GM19035 (cell line): ENCODE data around the gene MYO1G.

Experiments used
- ATAC-seq: cut with Tn5 transposase; IDR thresholded peaks from one replicate; pipeline ENCODE4 v1.9.1; 2021; ENCODE audit not compliant: unreplicated experiment

MYO1G gene

DNA sequence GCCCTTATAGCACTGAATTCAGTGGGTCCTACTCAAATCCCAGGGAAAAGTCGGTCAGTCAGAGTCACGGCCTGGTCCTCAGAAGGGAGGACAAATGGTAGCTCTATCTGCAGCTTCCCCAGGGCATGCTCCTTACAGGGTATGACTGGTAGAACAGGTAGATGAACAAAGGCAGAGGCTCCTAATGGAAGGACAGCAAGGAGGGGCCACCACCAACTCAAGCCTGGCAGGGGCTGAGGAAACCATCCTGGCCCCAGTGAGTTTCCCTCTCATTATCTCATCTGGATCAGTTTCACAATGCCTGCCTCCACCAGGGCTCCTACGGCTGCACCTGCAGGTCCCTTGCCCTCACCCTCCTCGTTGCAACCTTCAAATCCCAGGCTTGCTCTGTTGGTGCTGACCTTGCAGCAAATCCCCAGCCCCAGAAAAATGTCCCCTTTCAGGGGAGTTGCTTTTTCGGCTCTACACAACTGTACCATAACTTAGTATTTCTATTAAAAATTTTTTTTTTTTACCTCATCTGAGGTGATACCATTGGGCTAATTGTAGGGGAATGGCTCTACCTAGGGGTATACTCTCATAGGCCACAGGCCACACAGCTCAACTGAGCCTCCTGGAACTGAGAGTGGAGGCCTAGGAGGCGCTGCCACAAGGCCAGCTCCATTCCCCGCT, 2.4 kb upstream of the MYO1G start:
- peak; percentile 0 for ATAC-seq

DNA sequence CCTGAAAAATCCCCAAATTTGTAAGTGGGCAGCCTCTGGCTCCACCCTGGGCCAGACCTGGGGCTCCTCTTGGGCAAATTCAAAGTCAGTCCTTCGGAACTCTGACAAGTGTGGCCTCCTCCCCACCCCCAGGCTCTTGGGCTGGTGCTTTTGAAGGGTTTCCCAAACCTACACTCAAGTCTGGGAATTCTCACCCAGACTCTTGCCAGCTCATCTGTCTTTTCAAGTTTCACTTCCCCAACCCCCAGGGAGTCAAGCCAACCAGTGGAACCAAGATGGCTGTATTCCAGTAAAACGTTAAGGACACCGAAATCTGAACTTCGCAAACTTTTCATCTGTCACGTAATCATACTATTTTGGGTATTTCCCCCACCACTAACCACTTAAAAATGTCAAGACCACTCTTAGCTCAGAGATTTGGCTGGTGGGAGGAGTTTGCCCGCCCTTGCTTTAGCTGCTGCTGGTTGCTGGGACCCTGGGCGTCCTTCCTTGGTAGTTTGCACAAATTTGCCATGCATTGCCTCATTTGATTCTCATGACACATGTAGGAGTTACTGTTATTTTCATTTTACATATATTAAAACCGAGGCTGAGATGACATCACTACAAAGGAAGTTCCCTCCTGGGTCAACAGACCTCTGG, 1.7 kb upstream of the MYO1G start:
- peak; percentile 51 for ATAC-seq

DNA sequence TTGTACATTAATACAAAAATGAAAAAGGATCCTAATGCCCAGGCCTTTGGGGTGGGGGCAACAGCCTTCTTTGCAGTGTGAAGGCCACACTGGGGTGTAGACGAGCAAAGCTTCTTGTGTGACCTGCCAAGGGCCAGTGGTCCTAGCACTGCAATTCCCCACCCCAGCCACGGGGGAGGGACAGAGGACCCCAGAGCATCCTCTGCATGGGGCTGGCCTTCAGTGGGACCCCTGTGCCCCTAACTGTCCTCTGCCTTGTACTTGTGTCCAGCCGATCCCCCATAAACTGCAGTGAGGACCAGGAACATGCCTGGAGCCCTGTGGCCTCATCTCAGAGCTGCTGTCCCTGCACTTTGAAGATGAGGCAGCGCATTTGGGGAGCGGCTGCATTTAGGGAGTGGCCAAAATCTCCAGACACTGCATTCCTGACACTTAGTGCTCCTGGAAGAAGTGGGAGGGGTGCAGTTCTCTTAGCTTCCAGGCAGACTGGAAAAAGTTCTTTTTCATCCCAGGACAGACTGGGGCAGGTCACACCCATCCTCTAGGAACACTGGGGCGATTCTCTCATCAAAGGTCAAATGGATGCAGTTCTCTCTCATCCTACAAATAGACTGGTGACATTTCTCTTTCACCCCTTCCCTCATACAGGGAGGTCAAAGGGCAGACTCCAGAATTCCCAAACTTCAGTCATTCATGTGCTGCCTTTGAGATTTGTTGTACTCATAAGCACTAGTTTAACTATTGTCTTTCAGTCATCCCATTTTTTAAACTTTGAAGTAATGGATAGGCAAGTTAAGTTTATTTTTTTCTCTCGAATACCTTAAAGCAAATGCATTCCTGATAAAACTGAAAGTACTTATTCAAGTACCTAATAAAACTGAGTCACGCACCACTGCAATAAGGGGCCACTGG, 922 bp upstream of the MYO1G start:
- no peak for ATAC-seq

DNA sequence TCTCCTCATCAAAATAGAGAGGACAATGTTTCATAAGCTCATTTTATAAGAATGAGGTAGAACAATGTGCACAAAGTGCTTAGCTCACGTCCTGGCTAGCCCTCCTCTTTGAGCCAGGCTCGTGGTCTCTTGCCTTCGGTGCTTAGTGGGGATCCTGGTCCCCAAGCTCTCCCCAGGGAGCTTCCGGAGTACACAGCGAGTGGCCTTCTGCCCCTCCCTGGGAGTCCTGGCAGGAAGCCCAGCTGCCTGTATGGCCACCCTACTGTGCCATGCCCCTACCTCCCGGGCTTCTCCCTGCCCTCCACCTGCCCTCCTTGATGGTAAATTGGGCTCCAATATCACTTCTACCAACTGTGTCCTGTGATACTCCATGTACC, 868 bp downstream of the MYO1G start:
- no peak for ATAC-seq

DNA sequence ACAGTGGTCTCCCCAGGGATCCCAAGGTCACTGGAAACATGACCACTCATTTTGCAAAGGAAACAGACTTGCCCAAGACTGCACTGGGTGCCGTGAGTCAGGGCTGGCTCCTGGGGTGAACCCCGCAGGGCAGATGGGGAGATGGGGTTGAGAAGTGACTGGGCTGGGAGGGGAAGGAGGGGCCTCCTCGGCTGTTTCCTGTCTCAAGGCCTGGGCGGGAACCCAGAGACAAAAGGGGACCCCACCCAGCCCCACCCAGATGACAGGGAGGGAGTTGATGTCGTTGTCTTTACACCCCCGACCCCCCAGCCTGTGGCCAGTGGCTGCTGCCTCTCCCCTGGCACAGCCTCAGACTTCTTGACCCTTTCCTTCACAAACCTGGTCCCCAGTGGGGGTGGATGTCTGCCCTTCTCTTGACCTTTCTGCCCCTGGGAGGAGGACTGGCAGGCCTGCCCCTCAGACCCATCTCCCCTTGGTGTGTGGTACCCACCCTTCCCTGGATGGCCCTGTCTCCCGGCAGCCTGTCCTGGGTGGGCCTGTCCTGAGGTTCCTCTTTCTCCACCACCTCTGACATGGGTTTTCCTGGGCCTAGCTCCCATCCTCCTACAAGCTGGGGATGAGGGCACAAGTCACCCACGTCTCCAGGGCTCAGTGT, 1.4 kb downstream of the MYO1G start:
- ATAC-seq, result no peak

DNA sequence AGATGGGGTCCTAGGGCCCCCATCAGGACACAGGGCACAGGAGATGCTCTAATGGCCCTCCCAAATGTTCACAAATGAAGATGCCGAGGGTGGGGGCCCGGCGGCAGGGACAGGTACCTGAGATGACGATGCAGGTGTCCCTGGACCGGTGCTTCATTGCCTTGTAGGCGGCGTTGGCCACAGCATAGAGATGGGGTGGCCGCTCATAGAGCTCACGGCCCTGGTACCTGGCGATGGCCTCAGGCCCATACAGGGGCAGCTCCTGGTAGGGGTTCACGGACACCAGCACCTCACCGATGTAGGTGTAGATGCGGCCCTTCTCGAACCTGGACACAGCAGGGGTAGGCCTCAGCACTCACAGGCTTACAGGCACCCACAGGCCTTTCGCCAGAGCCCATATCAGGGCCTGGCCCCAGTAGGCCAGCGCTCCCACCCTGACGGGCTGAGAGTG, 2.0 kb downstream of the MYO1G start:
- ATAC-seq, result no peak

DNA sequence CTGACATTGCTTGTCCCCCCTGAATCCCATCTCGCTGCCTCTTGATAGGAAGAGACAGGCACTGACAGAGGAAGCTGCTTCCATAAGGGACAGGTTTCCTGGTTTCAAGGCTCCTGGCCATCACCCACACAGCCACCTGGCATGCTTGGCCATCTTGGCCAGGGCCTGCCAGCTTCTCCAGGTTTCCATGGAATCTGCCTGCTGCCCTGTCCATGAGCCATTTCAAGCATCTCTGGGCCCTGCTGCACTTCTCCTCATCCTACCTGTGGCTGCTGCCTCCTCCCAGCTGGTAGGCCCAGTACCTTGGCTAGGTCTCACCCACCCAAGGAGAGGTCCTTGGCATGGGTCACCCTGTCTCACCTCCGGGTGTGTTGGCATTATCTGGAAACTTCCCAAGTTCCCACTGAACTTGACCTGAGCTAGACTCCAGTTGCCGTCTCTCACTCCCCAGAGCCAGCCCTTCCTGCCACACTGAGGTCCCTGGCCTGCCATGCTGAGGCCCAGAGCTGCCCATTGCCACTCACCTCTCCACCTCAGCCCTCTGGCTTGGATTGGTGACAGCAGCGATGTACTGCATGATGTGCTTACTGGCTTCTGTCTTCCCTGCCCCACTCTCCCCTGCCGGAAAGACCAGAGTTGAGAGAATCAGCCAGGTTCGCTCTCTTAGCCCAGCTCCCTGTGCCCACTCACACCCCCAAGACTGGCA, 2.6 kb downstream of the MYO1G start:
- no peak for ATAC-seq

DNA sequence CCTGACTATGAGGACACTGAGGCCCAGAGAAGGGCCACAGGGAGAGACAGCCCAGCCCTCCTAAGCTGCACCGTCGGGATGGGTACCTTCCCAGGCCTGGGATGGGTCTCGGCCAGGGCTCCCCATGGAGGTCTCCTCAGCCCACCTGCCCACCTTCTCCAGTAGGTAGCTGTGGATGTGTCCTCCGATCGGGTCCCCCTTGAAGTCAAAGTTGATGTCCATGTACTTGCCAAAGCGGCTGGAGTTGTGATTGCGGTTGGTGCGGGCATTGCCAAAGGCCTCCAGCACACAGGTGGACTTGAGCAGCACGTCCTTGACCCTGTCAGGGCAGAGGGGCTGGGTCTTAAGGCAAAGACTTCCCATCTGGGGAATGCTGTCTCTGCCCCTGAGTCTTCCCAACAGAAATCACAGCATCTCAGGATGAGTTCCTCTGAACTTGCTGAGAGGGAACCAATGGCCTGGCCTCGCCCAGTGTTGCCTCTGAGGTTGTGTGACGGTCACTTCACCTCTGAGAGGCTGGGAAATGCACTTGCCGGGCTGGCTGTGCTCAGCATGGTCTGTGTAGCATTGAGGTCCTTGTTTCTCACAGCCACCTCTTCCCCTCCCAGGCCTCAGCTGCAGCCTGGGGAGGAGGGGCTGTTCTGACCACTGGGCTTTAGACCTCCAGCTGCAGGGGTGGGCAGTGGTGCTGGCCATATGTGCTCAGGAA, 3.3 kb downstream of the MYO1G start:
- no peak for ATAC-seq

DNA sequence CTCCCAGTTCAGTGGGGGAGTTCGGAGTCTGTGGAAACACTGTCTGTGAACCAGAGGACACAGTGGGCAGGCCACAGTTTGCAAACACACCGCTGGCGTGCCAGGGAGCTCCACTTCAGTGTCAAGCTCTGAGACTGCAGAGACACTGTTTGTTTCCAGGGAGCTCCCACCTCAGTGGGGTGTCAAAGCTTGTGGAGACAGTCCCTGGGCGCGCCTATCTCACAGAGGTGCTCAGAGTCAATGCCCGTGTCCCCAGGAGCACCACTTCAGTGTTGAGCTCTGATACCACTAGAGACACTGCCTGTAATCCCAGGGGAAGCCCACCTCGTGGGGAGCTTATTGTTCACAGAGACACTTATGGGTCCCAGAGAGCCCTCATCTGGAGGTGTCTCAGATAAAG, 4.3 kb downstream of the MYO1G start:
- ATAC-seq, result no peak

DNA sequence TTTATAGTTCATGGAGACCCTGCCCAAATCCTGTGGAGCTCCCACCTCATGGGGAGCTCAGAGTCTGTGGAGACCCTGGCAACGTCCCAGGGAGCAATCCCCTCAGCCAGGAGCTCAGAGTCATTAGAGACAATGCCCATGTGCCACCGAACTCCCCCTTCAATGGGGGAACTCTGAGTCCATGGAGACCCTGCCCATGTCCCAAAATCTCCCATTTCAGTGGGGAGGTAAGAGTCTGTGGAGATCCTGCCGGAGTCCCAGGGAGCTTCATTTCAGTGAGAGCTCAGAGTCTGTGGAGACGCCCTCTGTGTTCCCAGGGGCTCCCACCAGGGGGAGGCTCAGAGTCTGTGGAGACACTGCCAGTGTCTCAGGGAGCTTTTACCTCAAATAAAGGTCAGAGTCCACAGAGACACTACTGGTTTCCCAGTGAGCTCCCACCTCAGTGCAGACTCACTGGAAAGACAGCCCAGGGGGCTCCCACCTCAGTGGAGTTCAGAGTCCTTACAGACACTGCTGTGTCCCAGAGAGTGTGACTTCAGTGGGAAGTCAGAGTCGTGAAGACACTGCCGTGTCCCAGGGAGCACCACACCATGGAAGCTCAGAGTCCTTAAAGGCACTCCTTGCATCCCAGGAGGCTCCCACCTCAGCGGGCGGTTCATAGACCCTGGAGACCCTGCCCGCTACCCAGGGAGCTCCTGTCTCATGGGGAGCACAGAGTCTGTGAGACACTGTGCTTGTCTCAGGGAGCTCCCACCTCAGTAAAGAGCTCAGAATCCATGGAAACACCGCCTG, 5.0 kb downstream of the MYO1G start:
- ATAC-seq, result no peak

DNA sequence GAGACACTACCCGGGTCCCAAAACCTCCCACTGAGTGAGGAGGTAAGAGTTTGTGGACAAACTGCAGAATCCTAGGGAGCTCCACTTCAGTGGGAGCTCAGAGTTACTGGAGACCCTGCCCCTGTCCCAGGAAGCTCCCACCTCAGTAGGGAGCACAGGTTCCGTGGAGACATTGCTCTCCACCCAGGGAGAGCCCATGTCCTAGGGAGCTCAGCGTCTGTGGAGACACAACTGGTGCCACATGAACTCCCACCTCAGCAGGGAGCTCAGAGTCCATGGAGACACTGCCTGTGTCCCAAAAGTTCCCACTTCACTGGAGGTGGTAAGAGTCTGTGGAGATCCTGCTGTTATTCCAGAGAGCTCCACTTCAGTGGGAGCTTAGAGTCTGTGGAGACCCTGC, 6.3 kb downstream of the MYO1G start:
- no peak for ATAC-seq

DNA sequence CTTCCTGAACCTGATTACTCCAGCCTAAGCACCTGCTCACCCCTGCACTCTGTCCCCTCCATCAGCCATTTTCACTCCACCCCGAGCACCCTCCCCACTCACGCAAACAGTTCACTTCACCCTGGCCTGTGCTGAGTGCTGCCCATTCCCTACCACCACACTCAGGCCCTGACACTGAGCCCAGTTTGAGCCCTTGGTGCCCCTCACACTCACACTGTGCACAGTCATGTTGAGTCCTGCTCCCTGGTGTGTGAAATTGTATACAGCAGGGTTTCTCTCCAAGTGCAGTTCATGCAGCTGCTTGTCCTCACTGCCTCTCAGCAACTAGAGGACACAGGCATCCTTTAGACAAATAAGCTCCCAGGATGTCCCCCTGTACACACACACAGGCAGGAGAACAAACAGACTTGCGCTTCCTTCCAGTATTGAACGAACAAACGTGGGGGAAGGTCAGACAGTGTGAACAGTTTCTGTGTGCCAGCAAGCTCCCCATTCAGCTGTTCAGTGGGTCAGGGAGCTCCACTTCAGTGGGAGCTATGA, 6.8 kb downstream of the MYO1G start:
- ATAC-seq, result no peak

DNA sequence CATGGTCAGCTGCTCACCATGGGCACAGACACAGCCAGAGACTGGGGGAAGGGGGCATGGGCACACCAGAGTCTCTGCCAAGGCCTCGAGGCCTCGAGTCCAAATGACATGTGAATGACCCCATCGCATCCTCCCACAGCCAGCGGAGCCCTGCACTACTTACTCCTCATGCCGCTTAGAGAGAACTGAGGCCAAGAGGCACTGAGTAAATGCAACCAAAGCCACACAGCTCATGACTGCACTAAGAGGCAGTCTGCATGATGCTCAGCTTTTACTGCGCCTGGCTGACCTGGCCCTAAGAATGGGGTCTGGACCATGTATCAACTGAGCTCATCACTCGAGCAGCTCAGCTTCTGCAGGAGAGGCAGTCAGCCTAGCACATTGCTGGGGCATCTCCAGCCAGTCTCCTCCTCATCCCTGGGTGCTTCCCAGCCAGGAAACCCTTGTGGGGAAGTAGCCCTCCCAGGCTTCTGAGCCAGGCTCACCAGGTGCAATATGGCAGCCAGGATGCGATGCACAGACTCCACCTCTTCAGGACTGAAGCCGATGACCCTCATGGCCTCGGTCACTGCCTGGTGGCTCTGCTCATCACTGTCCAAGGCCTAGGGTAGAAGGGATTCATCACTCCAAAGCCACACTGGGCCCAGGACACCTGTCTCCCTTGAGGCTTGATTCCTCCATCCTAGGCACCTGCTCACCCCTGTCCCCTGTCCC, 7.5 kb downstream of the MYO1G start:
- no peak for ATAC-seq

DNA sequence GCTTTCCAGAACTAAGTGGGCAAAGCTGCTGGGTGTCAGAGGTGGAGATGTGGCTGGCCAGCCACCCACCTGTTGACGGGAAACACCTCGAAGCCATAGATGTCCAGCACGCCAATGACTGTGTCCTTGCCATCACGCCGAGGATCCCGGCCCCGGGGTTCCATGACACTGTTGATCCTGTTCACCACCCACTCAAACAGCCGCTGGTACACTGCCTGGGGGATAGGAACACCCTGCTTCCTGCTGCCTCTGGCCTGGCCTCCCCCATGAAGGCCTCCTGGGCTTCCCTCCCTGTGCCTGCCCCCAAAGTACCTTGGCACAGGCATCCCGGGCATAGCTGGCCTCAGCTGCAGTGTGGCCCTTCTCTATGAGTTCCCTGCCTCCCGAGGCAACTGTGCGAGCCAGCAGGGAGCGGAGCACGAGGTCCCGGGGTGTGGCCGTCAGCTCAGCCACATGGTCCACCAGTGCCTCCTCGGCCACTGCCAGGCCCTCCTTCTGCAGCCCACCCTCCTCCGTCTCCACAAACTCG, 8.2 kb downstream of the MYO1G start:
- ATAC-seq, result no peak

DNA sequence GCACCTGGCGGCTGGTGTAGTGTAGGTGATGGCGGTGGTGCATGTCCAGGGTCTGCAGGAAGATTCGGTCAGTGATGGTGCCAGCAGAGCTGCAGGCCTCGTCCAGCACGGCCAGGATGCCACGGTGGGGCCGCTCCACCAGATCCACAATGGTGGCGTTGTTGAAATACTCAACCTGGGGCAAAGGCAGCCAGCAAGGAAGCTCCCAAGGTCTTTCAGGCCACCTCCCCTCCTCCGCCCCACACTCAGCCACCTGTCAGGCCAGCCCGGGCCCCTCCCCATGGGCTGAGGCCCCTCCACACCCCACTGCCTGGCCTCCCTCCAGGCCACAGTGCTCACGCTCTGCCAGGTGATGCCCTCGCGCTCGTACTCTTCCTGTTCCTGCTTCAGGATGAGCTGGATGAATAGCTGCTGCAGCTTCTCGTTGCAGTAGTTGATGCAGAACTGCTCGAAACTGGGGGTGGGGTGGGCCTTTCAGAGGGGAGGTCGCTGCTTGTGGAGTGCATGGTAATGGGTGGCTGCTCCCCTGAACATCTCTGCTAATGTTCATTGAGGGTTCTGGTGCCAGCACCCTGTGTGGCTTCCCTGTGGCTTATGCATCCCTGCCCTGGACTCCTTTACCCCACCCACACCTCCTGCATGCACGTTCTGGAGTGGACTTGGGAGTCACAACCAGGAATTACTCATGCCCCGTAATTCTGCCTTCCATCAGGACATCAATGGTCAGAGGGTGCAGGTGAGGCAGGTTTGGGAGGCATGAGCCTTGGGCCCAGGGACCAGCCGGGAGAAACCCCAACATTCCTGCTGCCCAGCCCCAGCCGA, 8.9 kb downstream of the MYO1G start:
- no peak for ATAC-seq

DNA sequence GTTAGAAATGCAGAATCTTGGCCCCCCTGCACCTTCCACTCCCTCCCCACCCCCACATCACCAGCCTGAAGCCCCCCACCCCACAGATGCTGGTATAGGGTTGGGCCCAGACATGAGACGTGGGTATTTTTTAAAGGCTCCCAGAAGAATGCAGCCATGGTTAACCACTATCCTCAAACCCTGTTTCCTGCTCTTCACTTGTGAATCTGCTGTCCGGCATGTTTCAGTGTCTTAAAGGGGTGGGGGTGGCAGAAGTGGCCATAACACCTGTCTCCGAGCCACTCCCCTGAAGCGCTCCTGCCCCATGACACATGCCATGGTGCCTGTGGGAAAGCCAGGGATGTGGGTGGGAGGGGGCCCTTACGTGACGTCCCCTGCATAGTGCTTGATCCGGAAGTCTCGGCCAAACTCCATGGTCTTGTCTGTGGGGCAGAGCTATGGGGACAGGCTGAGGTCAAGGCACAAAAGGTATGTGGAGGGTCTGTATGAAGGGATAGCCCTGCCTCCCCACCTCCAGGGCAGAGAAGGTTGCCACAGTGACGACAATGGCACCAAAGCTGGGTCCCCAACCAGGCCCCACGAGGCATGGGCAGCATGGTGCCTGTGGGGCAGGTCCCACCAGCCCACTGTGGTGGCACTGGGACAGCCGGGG, 9.6 kb downstream of the MYO1G start:
- no peak for ATAC-seq
